LoVo (cell line): ENCODE data around the gene SUOX.
"Not testable (repeated sequence)": the region's sequence is repeated elsewhere in the genome, so short reads cannot be mapped to it uniquely, and the experiment has no call there.

Experiments
- DNase-seq: peaks from one replicate; pipeline ENCODE4 v3.0.0-alpha.2; 2016; ENCODE audit warnings: low spot score

The SUOX gene

DNA sequence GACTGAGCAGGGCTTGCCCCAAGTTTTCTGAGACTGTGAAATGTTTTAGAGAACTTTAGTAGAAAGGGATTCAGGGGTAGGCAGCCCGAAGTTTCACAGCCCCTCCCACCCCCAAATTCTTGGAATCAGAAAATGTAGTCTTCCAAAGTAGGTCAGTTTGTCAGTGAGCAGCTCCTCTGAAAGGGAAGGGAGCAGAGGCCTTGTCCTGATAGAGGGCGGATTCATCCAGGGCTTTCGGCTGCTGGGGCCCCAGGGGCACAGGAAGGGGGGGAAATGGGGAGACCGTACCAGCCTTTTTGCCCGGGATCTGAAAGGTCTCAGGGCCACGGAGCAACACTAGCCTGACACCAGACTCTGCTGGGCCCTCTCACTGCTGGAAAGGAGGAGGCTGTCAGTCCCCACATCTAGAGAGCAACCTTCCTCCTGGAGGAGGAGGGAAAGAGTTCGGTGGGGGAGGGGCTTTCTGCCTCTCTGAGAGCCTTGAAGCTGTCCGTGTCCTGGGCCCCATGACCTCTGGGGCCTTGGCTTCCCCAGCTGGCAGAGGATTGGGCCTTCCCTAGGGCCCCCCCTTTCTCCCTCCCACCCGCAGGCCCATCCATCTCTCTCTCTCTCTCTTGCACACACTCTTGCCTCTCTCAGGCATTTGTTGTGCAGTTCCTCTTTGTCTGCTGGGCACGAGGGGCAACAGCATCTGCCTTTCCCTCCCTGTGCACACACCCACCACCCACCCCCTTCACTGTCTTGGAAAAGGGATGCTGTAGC is 23.5 kb downstream of the SUOX start, which contains the start of gene IKZF4:
TSS of gene IKZF4 (plus strand) at position 621 of the 762 bp plus-strand sequence. CDS start 451 bp downstream, outside the sequence.
- no peak for DNase-seq

DNA sequence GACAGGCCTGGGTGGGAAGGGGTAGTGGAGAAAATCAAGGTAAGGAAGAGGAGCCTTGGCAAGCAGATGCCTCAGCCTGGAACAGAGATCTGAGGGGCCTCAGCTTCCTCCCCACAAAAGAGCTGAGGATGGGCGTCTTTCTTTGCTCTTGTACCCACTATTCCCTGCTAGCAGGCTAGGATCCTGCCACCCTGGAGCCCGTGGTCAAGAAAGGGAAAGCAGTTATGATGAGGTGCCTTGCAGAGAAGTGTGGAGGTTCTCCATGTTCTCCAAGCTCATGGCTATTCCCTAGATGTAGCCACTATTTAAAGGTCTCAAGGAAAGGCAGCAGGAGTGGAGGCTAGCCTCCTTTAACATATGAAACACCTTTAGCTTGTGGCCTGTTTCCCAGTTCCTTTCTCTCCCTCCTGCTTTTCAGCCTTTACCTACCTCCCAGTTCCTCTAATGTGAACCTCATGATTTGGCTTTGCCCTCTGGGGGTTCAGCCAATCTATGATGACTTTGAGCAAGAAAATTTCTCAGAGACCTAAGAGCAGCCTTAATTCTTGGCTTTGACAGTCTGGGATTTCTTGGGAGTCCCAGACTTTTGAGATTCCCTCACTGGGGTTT is 24.9 kb downstream of the SUOX start:
- DNase-seq, result no peak

DNA sequence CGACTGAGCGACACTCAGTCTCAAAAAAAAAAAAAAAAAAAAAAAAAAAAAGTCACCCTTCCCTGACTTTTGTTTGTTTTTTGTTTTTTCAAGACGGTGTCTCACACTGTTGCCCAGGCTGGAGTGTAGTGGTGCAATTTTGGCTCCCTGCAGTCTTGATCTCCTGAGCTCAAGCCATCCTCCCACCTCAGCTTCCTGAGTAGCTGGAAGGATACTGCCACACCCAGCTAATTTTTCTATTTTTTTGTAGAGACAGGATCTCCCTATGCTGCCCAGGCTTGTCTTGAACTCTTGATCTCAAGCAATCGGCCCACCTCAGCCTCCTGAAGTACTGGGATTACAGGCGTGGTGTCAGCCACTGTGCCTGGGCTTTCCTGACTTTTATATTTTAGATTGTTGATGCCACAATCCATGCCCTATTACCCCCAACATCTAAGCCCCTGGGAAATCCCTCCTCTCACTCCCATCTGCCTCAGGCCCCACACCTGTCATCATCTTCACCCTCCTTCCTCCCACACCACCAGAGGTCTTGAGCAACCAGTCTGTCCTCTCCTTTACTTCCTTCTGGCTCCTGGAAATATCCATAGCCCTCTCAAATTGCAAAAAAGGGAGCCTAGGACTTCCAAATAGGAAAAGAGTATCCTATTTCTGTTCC is 31.6 kb downstream of the SUOX start:
- no peak for DNase-seq

DNA sequence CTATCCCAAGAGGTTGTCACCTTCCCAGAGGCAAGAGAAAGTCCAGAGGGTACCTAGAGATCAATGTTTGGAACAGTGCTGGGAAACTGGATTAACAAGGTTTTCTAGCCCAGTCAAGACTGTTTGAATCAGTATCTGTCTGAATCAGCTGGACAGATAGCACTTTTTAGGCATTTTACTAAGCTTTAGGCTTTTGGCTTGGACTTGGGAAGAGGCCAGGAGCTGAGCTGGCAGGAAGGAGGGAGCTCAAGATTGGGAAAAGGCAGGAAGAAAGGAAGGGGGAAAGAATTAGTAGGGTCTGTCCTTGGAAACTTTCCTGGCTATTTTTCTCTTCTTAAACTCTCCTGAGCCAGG is 32.1 kb downstream of the SUOX start:
- no peak for DNase-seq

DNA sequence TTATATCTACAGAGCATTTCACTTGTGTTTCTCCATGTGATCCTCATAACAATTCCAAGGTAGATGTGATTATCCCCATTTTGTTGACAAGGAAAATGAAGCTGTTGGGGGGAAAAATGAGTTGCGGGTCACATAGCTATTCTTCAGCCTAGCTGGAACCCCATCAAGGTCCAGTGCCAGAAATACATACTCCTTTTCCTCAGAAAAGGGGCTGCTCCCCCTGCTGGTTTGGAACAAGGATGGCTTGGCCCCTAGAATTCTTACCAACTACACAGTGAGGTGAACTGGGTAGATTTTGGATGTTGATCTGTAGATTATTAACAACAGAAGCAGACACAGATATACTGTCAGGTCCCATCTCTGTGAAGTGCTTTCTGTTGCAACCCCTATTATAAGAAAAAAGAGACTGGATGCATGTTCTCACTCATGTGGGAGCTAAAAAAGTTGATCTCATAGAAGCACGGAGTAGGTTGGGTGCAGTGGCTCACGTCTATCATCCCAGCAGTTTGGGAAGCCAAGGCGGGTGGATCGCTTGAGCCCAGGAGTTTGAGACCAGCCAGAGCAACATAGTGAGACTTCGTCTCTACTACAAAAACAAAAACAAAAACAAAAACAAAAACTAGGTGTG is 32.7 kb downstream of the SUOX start:
- peak; percentile 50 for DNase-seq

DNA sequence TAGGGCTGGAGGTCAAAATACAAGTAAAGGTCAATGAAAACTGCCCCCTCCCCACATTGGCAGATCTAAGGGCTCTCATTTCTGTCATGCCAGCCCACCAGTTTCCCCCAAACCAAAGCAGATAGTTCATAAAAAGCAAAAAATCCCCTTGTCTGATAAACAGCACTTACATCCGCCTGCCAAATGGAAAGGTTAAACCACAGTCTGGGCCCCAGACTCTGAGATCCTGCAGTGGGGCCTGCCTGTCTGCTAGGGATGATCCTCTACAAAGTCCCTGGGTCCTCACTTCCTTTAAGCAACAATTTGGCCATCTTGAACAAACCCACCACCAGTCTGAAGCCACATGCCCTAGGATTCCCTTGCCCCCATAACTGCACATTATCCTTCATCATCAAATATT is 34.9 kb downstream of the SUOX start:
- DNase-seq, result no peak

DNA sequence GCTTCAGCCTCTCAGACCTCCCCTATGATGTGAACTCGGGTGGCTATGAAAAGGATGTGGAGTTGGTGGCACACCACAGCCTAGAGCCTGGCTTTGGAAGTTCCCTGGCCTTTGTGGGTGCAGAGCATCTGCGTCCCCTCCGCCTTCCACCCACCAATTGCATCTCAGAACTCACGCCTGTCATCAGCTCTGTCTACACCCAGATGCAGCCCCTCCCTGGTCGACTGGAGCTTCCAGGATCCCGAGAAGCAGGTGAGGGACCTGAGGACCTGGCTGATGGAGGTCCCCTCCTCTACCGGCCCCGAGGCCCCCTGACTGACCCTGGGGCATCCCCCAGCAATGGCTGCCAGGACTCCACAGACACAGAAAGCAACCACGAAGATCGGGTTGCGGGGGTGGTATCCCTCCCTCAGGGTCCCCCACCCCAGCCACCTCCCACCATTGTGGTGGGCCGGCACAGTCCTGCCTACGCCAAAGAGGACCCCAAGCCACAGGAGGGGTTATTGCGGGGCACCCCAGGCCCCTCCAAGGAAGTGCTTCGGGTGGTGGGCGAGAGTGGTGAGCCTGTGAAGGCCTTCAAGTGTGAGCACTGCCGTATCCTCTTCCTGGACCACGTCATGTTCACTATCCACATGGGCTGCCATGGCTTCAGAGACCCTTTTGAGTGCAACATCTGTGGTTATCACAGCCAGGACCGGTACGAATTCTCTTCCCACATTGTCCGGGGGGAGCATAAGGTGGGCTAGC is 37.7 kb downstream of the SUOX start:
- no peak for DNase-seq

DNA sequence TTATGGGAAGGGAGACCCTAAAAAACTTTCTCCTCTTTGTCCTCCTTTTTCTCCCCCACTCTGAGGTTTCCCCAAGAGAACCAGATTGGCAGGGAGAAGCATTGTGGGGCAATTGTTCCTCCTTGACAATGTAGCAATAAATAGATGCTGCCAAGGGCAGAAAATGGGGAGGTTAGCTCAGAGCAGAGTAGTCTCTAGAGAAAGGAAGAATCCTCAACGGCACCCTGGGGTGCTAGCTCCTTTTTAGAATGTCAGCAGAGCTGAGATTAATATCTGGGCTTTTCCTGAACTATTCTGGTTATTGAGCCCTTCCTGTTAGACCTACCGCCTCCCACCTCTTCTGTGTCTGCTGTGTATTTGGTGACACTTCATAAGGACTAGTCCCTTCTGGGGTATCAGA is 40.1 kb downstream of the SUOX start:
- DNase-seq, result no peak

DNA sequence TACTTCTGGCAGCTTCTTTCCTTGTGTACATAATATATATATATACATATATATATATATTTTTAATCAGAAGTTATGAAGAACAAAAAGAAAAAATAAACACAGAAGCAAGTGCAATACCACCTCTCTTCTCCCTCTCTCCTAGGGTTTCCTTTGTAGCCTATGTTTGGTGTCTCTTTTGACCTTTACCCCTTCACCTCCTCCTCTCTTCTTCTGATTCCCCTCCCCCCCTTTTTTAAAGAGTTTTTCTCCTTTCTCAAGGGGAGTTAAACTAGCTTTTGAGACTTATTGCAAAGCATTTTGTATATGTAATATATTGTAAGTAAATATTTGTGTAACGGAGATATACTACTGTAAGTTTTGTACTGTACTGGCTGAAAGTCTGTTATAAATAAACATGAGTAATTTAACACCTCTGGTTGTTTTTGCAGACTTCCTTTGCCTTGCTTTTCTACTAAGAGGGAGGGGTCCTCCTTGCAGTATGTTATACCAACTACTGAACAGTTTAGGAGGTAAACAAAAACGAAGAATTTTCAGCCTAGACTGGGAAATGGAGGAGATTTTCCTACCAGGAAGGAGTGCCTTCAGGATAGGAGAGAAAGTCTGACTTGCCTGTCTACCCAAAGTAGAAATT is 41.1 kb downstream of the SUOX start:
- no peak for DNase-seq

DNA sequence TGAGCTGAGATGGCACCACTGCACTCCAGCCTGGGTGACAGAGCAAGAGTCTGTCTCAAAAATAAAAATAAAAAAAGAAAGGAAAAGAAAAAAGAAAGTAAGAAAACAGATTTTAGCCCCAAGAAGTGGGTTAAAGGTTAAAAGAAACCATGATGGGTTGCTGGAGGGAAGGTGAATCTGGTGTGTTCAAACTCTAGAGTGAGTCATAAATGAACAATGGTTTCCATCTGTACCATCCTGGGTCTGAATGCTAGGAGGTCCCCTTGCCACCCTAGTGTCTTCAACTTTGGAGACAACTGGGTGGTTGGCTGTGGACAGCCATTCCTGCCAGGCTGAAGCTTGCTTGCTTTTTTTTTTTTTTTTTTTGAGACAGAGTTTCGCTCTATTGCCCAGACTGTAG is 43.1 kb downstream of the SUOX start:
- no peak for DNase-seq

DNA sequence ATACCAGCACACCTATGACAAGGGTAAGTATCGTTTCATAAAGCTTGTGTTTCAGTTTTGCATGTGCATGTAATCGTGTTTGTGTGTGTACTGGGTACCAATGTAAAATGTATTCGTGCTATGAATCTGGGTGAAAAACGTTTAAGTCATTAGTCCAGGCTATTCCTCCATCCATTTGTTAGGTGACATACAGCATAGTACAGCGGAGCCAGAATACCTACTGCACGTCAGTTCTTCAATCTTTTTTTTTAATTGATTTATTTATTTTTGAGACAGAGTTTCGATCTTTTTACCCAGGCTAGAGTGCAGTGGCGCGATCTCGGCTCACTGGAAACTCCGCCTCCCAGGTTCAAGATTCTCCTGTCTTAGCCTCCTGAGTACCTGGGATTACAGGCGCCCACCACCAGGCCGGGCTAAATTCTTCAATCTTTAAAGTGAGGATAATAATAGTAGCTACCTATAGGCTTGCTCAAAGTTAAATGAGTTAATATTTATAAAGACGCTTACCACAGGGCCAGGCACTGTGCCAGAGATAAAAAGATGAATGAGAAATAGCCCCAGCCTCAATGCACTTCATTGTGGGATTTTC is 44.0 kb downstream of the SUOX start:
- DNase-seq, result no peak

DNA sequence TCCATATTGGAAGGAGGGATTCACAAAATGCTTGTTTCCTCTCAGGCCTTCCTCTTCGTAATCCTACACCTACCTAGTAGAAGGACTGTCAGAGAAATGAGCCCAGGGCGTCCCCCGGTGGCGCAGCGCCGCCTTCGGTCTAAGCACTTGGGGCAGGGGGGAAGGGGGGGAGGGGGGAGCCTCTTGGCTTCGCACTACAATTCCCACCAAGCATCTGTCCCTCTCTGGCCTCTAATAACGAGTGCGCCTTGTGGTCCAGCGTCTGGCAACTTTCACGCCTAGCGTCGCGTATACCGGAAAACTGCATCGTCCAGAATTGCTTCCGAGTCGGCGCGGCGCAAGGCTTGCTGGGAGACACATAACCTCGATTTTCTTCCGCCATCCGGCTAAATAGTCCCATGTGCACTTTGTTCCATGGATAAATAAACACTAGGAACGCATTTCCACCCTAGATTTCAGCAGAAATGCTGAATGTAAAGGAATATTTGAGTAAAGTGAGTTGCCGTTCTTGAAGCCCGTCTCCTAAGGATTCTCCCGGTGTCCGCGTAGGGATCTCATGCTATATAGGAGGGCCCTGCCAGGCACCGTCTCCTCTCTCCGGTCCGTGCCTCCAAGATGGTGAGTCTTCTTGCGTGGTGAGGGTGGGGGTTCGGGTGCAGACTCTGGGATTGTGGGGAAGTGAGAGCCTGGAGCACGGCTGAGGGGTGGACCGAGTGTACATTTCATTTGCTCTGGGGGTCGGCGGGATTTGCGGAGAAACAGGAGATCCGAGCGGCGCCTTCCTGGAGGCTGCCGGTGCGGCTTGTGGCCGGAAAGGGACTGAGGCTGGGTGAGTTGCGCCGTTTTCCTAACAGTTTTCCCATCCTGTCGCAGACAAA is 44.7 kb downstream of the SUOX start, which contains the start of gene RPS26:
TSS of gene RPS26 (plus strand) at position 367 of the 878 bp plus-strand sequence. CDS start at position 616, 249 bp downstream.
- peak; percentile 100 for DNase-seq

DNA sequence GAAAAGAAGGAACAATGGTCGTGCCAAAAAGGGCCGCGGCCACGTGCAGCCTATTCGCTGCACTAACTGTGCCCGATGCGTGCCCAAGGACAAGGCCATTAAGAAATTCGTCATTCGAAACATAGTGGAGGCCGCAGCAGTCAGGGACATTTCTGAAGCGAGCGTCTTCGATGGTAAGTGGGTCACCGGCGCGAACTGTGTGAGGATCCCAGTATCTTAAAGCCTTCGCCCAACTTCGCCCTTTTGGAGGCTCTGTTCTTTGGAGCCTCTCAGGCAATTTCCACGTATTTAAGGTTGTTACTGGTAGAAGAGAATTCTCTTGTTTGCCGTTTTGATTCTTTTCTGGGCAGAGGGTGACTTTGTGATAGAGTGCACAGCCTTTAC is 45.3 kb downstream of the SUOX start:
- not testable (repeated sequence) for DNase-seq

DNA sequence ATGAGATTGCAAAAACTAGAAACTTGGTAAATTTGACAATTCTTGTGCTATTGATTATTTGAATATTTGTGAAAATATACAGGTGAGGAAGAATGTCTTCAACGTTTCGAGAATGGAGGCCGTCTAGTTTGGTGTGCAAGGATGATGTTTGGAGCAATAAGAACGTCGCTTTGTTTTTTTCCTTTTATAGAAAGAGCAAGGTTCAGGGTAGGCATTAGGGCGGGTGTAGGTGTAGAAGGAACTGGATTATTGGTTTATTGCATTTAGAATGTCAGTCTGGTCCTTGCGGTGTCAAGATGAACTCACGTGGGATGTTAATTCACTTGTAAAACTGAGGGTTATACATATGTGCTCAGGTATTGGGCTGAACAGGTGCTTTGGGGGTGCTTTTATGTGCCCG is 45.8 kb downstream of the SUOX start:
- DNase-seq, result no peak

DNA sequence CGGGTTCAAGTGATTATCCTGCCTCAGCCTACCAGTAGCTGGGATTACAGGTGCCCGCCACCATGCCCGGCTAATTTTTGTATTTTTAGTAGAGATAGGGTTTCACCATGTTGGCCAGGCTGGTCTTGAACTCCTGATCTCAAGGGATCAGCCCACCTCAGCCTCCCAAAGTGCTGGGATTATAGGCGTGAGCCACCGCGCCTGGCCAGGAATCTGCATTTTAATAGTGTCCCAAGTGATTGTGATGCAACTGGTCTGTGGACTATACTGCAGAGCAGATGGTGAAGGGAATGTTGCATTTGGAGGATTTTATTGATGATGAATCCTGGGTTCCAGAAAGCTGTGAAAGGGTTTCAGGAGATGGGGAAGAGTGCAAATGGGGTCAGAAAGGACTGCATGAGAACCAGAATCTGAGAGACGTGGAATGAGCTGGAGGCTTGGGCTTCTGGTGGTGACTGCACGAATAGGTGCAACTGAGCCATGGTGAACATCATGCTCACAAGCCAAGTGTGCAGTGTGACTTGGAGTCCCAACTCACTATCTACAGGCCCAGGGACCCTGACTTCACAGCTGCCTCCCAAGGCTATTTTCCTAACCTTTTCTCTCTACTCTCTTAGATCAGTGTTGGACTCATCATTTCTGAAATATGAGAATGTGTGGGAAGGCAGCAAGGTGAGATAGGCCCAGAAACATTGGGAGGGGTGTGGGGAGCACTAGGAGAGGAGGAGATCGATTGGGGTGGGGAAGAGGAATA is 49.1 kb downstream of the SUOX start:
- DNase-seq, result no peak

DNA sequence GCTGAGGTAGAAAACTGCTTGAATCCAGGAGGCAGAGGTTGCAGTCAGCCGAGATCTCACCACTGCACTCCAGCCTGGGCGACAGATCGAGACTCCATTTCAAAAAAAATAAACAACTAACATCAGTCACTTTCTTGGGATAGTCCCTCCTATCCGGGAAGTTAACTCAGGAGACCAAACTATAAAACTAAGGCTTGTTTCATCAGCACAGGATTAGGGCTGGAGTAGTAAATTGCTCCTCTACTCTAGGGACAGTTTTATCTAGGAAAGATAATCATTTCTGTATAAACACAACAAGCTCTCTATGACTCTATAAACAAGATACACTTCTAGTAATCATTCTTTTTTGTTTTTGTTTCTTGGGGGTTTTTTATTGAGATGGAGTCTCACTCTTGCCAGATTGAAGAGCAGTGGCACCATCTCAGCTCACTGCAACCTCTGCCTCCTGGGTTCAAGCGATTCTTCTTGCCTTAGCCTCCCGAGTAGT is 56.4 kb downstream of the SUOX start:
- no peak for DNase-seq
